HG03159 (cell line): Measurements from ENCODE around the gene CD72.

ENCODE experiments used
- ATAC-seq: cut with Tn5 transposase; IDR thresholded peaks from one replicate; pipeline ENCODE4 v1.9.1; 2021; ENCODE audit warnings: mild to moderate bottlenecking, moderate library complexity; ENCODE audit not compliant: unreplicated experiment

Gene CD72

GRCh38 chr9:35560625-35561337, 57.4 kb downstream of the CD72 start:
- no peak for ATAC-seq
